ENCODE data around the gene EDIL3. TPM values are rescaled to one million over a fixed set of nuclear protein-coding genes. Genes with fewer than 3 reads are reported as not detected.

Gene EDIL3
- total RNA-seq, 1 donor from 2014 or later: 1.1 TPM

- DNase-seq (ENCODE audit: low read depth) (no peak), FAIRE-seq (no peak)
- H3K27me3 ChIP-seq (ENCODE audit: control insufficient read depth, insufficient read depth, low read length): no peaks in the 10 kb centered on the region
- no peaks in the 10 kb centered on the region for H3K36me3 ChIP-seq (ENCODE audit: control insufficient read depth, insufficient read depth, low read length)
- no peak overlapping the region for H3K4me3 ChIP-seq (ENCODE audit: low read depth, low read length)
- TF ChIP-seq CTCF (IDR thresholded peaks at IDR 0.05; ENCODE audit: insufficient read depth, low read length, severe bottlenecking): no peak
These were observed 436.9 kb downstream of the EDIL3 start for GRCh38 chr5:83947763-83948162.

DNA sequence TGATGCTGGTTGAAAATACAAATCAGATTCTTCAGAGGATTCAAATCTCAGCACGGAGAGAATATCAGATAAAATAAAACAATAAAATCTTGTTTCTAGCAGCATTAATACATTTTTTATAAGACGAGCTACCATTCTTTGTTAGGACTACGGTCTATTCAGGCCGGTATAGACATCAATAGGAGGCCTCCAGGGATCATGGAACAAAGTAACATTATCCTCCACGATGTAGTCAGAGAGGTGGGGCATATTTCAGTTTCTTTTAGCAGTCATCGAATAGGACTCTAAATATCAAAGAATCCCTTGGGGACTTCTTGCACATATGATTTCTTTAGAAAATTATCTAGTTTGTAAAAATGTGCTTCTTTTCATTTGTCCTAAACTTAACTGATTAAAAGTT is 438.2 kb downstream of the EDIL3 start:
- Histone ChIP-seq H3K4me3 (ENCODE audit: low read depth, low read length) (no peak overlapping the region), H3K27me3 (ENCODE audit: control insufficient read depth, insufficient read depth, low read length) (no peaks in the 10 kb centered on the region), H3K36me3 (ENCODE audit: control insufficient read depth, insufficient read depth, low read length) (no peaks in the 10 kb centered on the region)
- TF ChIP-seq CTCF (IDR thresholded peaks at IDR 0.05; ENCODE audit: insufficient read depth, low read length, severe bottlenecking): no peak
- DNase-seq (ENCODE audit: low read depth) (no peak), FAIRE-seq (no peak)

- no peak for FAIRE-seq
- no peak for TF ChIP-seq CTCF (IDR thresholded peaks at IDR 0.05; ENCODE audit: insufficient read depth, low read length, severe bottlenecking)
- no peak for DNase-seq (ENCODE audit: low read depth)
These were observed 442.5 kb downstream of the EDIL3 start for GRCh38 chr5:83942155-83942554.

DNA sequence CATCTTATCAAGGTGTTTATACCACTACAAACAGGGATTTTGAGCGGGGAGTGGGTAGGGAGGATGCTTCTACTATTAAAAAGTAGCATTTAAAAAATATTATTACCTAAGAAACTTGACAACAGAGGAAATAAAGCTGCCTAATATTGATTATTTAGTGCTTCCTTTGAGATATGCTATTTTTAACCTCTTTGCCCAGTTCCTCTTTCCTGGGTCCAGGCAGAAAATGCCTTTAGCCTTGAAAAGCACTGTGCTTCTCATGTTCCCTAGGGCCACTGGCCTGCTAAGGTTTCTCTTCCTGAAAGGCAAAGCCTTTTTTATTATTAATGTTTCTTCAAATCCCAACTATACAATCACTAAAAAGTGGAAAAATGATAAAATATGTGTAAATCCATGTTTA is 446.8 kb downstream of the EDIL3 start:
- no peak for TF ChIP-seq CTCF (IDR thresholded peaks at IDR 0.05; ENCODE audit: insufficient read depth, low read length, severe bottlenecking)
- Histone ChIP-seq H3K27me3 (ENCODE audit: control insufficient read depth, insufficient read depth, low read length) (no peaks in the 10 kb centered on the region), H3K36me3 (ENCODE audit: control insufficient read depth, insufficient read depth, low read length) (no peaks in the 10 kb centered on the region), H3K4me3 (ENCODE audit: low read depth, low read length) (no peak overlapping the region)
- no peak for DNase-seq (ENCODE audit: low read depth)
- FAIRE-seq: no peak

More at GRCh38 chr5:83942155-83942554, 442.5 kb downstream of the EDIL3 start:
- Histone ChIP-seq H3K27me3 (ENCODE audit: control insufficient read depth, insufficient read depth, low read length) (no peaks in the 10 kb centered on the region), H3K36me3 (ENCODE audit: control insufficient read depth, insufficient read depth, low read length) (no peaks in the 10 kb centered on the region), H3K4me3 (ENCODE audit: low read depth, low read length) (no peak overlapping the region)

DNA sequence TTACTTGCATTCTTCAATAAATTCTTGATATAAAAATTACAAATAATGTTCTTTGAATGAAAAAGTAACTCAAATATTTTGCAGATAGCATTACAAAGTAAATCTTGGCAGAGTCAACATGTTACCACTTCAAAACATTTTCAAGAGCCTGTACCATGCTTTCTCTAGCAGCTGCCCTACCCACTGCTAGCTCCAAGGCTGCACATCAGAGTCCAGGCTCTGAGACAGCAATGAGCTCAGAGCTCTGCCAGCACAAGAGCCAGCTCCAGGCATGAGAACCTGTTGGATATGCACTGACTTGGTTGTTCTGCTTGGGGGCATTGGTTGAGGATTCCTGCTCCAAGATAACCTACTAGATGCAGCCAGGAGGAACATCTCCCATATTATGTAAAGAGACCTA is 452.7 kb downstream of the EDIL3 start:
- Histone ChIP-seq H3K27me3 (ENCODE audit: control insufficient read depth, insufficient read depth, low read length) (no peaks in the 10 kb centered on the region), H3K4me3 (ENCODE audit: low read depth, low read length) (no peak overlapping the region), H3K36me3 (ENCODE audit: control insufficient read depth, insufficient read depth, low read length) (no peaks in the 10 kb centered on the region)
- DNase-seq (ENCODE audit: low read depth) (no peak), FAIRE-seq (no peak)
- no peak for TF ChIP-seq CTCF (IDR thresholded peaks at IDR 0.05; ENCODE audit: insufficient read depth, low read length, severe bottlenecking)

DNA sequence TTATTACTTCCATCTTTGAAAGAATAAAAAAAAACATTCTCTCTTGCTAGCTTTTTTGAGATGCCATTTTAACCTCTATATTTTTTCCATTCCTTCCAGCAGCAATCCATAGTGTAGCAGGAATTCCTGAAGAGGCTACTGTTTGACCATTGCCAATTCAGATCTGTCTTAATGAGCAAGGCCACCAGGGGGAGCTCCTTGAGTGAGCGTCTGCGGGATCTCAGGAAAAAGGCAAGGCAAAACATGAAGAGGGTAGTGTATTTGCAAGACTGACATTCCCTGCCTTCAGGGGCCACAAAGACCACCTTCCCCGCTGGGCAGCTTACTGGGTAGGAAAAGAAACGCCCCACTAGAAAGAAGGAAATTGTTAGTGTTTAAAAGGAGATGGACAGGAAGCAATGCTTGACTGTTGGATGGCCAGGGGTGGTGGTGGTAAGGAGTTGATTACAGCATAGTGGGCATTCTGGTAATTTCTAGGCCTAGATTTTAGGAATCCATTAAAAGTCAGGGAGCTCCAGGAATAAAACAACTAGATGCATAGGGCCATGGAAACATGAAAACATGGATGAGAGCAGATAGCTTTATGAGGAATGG is 457.4 kb downstream of the EDIL3 start:
- DNase-seq (ENCODE audit: low read depth) (peak; percentile 46), FAIRE-seq (no peak)
- TF ChIP-seq CTCF (IDR thresholded peaks at IDR 0.05; ENCODE audit: insufficient read depth, low read length, severe bottlenecking): peak; percentile 80

More for the DNA sequence above, 457.4 kb downstream of the EDIL3 start:
- H3K4me3 ChIP-seq (ENCODE audit: low read depth, low read length): no peak overlapping the region
- H3K36me3 ChIP-seq (ENCODE audit: control insufficient read depth, insufficient read depth, low read length): no peaks in the 10 kb centered on the region
- no peaks in the 10 kb centered on the region for H3K27me3 ChIP-seq (ENCODE audit: control insufficient read depth, insufficient read depth, low read length)
